Brain pericyte (primary cell): Measurements from ENCODE around the gene TMEM132E.

Experiments
- DNase-seq: peaks from one replicate; pipeline ENCODE4 v3.0.0-alpha.2; 2012; ENCODE audit warnings: low read depth, low spot score

Gene TMEM132E

DNA sequence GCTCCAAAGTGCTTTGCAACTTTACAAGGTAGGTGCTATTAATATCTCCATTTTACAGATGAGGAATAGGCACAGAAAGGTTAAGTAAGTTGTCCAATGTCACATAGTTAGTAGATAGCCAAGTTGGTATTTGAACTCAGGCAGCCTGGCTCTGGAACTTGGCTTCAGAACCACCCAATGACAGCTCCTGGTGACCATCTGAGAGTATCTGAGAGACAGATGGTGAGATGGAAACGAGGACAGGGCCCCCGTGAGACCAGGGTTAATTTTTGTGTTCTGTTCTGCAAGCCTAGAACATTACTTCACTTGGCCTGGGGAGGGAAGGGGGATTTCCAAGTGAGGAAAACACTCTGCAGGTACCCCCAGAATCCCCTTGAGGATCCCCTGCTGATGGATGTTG, 9.8 kb upstream of the TMEM132E start:
- DNase-seq = no peak

DNA sequence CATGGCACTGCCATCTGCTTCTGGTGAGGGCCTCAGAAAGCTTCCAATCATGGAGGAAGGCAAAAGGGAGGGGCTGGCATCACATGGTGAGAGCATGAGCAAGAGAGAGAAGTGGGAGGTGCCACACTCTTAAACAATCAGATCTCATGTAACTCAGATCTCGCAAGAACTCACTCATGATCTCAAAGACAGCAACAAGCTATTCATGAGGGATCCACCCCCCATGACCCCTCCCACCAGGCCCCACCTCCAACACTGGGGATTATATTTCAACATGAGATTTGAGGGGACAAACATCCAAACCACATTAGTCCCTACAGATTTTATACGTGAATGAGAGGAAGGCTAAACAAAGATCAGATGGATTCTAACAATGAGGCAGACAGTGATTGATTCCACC, 8.9 kb upstream of the TMEM132E start:
- DNase-seq = no peak

DNA sequence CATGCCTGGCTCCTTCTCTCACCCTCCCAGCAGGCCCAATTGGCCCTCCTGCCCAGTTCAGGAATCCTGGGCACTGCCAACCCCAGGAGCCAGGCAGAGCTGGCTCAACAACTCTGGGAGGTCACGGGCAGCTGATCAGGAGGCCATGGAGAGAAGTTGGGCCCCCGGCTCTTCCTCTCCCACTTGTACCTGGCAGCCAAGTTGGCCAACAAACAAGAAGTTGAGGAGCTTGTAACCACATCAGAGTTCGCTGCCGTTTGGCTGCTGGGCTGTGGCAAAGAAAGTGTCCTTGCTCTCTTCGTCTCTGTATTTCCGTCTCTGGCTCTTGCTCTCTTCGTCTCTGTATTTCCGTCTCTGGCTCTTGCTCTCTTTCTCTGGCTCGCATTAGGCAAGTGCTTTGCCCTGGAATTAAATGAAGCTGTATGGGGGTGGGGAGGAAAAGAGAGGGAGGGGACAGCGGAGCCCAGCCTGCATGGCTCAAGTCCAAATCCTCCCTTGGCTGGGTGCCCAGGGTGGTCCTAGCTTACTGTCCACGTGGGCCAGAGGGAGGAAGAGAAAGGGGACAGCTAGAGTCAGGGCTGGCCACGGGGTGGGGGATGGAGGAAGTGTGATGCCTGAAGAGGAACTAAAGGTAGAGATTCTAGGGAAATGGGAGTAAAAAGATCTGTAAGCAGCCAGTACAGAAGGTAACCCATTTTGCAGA, 7.8 kb upstream of the TMEM132E start:
- no peak for DNase-seq

DNA sequence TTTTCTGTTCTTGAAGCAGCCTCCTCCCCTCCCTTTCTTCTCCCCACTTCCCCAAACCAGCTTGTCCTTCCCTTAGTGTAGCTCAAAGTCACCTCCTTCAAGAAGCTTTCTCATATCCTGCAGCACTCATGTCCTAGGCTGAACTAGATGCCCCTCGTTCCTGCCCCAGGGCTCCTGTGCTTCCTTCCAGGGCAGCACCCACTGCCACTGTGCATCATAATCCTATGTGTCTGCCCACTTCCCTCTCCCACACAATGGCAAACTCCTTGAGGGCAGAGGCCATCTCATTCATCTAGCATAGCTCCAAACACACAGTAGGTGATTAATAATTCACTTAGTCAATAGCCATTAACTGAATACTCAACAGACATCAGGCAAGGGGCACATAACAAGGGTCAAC, 6.9 kb upstream of the TMEM132E start:
- no peak for DNase-seq

DNA sequence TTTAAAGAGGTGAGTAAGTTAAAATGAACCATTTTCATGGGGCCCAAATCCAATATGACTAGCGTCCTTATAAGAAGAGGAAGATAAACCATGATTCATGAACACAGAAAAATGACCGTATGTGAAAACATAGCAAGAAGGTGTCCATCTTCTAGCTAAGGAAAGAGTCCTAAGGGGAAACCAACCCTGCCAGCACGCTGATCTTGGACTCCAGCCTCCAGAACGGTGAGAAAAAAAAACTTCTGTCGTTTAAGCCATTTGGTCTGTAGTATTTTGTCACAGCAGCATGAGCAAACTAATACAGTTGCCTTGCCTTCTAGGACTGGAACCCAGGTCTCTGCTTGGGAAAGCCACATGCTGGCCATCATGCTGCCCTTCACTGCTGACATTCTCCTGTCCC, 4.2 kb upstream of the TMEM132E start:
- DNase-seq = no peak

DNA sequence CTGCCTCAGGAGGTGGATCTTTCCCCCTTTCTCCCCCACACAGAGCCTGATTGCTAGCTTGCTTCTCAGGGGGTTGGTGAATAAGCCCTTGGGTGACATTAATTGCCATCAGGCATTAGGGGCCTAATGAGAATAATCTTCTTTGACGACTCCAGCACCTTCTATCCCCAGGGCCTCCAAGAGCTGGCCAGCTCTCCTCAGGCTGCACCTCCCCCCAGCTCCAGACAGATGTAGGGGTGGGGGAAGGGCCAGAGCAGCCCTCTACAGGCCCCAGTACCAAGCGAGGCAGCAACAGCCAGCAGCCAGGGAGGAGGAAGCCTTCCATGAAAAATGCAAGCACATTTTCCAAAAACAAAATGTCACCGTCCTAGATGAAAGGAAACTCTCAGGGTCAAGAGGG, 1.4 kb upstream of the TMEM132E start:
- no peak for DNase-seq

DNA sequence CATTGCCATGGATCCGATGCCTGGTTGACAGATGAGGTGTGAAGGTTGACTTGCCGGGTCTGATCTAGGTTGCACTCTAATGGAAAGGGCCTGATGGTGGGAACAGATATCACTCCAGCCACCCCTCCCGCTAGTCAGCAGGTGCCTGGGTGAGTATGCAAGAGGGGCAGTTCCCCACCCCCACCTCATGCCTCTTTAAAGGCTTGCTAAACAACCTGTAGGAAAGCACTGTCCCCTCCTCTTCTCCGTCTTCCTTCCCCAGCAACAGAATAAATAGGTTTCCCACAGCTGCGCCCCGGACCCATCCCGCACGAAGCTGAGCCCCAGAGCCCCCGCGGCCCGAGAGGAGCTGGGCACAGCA, 746 bp upstream of the TMEM132E start:
- DNase-seq = no peak

DNA sequence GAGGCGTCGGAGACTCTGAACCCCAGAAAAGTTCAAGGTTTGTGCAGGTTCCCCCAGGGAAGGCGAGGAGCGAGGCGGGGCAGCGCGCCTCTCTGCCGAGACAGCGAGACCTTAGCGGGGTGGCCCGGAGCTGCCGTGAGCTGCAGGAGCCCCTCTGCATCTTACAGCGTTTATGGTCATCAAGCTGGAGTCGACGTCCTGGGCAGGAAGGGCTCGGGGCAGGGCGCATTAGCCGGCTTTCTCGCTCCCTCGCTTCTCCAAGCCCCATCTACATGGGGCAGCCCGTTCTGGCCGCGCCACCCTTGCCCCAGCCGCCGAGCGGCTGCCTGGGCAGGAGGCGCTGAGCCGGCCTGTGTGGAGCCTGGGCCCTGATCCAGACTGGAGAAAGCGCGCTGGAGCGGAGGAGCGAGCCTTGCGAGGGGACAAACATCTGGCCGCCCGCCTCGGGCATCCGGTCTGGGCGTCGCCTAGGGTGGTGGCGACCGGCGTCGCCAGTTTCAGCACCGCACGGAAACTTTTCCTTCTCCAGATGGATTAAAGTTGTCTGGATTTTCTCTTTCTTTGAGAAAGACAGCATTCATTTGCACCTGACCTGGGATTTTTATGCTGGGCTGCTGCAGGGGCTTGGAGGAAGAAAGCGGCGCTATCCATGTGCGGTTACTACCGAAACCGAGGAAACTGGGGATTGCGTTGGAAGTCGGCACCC, 750 bp downstream of the TMEM132E start:
- DNase-seq = no peak

DNA sequence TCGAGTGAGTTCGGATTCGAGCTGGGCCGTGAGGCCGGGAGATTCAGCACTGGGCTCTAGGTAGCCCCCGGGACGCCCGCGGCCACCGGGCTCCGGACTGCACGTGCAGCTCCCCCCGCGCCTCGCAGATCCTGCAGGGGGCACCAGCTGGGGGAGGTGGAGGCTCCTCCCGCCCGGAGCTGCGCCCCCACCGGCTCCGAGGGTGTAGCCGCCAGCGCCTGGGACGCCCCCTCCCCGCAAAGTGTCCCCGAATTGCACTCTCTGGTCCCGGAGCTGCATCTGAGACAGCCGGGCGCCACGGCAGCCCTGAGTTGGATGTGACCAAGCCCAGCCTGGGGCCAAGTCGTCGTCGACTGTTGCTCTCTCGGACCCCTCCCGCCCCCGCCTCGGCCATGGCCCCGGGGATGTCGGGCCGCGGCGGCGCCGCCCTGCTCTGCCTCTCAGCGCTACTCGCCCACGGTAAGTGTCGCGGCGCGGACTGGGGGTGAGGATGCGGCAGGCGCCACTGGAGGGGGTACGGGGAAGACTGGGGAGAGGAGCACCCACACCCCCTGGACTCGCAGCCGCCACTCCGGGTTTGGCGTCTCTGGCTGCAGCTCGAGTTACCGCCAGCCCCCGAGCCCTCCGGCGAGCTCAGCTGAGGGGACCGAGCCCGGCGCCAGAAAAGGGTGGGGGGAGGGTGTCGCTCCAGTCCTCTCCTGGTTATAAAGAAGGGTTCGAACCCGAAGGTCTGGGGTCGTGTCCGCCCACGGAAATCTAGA, 1.5 kb downstream of the TMEM132E start:
- DNase-seq = no peak

DNA sequence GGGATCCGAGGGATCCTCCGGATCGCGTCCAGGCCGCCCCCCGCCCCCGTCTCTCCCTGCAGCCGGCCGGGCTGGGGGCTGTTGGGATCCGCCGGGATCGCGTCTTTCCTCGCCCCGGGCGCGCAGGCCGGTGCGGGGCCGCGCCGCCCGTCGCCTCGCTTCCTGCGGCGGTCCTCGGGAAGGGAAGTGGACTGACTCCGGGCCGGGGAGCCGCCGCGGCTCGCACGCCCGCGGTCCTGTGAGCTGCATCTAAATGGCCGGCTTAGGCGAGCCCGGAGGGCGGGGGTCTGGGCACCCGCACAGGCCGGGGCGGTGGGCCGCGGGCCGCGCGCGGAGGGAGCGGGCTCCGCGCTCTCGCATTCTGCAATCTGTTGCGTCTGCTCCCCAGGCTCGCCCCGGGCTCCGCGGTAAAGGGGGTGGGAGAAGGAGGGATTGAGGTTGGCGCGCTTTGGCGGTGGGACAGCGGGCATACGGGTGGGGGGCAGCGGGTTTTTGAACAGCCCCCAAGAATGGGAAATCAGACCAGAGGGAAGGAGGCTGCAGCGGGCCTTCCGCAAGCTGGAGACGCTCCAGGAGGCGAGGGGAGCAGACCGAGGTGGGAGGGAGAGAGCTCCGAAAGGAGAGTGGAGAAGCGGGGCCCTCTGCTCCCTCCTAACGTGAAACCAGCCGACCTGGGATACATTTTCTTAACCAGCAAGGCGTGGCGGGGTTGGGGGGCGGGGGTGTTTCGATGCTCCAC, 2.2 kb downstream of the TMEM132E start:
- DNase-seq = no peak

DNA sequence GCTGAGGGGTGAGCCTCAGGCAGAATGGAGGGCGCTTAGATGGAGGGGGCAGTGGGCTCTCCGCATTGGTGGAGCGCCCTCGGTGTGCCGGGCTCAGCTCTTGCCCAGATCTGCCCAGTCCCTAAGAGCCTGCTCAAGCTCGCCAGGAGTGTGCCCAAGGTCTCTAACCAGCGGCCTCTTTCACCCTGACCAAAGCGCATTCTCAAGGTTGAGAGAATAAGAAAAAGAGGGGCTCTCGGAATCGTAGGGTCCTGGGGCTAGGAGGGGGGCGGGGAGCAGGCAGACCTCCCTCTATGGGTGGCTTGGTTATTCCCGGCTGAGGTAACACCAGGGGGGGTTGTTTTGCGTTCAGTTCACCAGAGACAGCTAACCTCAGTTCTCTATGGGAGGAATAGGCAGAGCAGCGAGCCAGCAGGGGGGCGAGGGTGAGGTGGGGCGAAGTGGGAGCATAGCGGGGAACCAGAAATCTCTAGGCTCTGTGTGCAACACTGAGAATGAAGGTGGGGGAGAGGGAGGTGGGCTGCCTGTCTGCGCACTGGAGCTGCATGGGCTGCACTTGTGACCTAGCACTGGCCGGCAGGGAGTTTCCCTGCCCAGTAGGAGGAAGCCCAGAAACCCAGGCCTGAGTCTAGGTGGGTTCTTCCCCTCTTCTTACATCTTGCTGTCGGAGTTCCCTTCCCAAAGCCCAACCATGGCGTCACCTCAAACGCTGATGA, 3.0 kb downstream of the TMEM132E start:
- DNase-seq = no peak

DNA sequence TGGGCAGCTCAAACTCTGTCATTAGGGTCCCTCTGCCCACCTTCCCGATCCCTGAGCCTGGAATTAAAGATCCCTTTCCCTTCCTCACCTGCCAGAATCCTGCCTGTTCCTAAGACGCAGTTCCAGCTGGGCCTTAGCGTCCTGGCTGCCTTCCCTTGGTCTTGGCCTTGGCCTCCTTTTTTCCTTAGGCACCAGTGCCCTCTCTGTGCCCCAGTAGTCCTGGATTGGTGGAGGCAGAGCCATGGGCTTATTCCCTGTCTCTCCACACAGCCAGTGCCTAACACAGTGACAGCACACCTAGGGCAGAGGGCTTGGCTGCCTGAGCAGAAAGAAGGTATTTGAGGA, 3.5 kb downstream of the TMEM132E start:
- DNase-seq = no peak

DNA sequence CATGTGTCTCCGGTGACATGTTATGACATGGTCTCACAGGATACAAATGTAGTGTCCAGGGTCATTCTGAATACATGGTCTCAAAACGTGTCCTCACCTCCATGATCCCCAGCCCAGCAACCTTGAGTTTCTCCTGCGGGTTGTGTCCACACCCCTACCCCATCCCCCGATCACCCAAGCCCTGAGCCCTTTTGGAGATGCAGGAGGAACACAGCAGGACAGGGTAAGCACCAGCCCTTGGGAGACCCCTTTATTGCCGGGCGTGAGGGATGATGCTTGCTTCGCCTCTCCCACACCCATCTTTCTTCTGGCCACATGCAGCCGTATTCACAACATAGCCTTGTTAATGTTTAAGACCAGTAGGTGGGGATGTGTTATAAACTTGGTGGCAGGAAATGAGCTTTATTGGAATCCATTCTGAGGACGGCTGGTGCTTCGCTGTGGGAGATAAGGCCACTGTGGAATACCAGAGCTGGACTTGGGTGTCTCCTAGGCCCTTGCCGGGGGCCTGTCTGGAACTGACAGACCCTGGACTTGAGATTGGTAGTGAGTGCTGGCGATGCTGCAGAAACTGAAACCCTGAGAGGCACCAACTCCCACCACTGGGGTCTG, 5.5 kb downstream of the TMEM132E start:
- DNase-seq = no peak

DNA sequence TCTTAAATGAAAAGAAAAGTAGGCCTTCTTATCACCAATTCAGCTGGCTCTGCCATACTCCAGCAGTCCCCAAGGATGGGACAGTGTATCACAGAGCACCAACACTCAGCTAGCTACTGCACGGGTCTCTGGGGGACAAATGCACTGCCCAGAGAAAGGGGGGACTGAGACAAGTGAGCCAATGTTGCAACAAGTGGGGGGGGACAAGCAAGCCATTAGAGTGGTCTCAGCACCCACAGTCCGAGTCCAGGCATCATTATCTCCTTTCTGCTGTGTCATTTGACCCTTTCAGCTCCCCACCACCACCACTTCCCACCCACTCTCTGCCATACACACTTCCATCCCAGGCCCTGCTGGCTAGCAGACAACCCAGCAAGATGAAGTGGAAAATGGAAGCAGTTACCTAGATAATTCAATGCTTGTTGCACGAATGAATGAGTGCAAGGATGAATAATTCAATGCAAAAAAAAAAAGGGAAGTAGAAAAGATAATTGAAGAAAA, 7.0 kb downstream of the TMEM132E start:
- no peak for DNase-seq

DNA sequence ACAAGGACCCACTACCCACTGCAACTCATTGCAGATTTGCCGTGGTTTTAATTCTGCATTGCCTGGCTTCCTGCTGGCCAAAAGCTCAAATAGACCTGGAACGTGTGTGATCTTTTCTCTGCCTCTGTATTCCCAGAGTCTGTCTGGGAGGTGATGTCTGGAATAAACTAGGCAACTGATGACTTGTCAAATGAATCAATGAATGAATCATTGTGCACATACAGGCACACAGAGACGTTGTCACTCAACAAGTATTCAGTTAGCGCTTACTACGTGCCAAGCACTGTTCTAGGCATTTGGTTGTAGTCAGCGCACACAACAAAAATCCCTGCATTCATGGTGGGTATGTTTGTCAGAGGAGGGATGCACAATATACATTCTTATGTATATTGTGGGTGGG, 8.9 kb downstream of the TMEM132E start:
- no peak for DNase-seq

DNA sequence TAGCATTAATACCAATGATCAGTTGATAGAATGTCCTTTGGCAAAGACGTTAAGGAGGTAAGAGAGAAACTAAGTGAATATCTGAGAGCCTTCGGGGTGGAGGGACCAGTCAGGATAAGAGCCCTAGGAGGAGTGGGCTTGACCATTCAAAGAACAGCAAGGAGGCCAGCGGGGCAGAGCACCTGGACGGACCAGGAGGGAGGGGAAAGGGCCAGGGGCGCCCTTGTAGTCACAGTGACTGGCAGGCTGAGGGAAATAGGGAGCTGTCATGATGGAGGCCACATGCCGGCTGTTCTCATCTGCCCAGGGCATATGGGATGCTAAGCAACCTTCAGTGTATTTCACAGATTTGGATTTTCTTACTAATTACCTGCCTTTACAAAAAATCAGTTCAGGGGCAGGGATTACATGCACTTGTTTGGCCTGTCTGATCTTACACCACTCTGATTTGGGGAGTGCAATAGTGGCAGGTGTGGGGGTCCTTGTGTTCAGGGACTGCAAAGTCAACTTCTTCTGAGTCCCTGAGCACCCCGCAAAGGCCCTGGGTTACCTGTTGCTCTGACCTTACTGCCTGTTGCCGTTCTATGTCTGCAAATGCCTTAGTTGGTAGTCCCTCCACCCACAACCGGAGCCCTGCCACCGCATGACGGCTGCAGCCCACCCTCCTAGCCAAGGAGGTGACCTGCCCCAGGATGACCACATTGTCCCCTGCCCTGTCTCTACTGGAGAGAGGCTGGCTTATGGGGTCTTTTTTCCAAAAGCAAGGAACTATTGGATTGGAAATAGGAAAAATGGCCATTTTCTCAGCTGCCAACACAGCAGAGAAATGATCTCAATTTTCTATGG, 10.0 kb downstream of the TMEM132E start:
- no peak for DNase-seq

DNA sequence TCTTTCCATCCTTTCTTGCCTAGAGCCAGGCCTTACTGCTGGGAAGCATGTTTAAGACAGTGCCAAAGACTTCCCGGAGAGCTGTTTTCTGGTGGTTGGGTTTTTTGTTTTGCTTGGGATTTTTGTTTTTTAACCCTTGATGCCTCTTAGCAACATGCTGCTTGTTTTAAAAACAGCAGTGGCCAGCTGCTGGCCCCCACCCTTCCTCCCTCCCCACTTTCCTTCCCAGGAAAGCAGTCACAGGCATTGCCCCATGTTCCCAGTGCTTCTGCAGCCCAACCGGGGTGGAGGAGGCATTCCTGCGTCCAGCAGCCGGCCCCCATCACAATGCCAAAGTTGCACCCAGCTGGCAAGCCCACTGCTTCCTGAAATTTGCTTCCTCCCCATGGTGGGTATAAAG, 12.6 kb downstream of the TMEM132E start:
- no peak for DNase-seq

DNA sequence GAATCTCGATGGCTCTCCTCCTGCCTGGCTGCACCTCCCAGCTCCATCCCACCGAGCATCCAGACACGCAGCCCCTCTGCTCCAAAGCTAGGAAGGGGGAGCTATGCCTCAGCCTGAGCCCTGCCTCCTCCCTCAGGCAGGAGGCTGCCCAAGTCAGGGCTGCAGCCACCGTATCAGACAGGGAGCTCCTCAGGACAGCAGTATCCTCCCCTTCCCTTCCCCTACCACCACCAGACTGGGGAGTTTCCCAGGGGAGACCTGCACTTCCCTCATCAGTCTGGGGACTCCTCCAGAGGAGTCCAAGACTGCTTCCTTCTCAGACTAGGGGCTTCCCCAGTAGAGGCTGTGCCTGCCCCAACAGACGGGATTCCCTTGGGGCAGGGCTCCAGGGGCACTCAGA, 17.5 kb downstream of the TMEM132E start:
- no peak for DNase-seq

DNA sequence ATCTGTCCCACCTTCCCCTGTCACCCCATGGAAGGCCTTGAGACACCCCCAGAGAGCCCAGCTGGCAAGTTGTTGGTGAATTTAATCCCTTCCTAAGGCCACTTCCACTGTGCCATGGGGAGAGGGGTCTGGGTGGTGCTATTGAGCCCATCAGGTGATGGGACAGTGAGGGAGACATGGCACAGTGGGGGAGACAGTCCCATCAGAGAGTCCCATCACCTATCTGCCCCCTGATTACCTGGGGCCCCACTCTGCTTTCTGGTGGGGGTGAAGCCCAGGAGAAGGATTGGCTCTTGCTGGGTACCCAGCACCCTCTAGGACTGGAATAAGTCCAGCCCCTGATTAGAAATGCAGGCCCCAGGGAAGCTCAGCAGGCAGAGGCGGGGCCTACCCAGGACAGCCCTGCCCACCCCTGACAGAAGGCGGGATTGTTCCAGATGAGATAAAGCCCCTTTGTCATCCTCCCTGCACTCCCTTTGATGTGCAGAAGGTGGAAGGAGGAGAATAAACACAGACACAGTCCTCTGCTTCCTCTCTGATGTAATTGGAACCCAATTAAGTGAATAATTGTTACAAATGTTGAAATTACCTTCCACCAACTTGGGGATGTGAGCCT, 18.9 kb downstream of the TMEM132E start:
- DNase-seq = no peak

DNA sequence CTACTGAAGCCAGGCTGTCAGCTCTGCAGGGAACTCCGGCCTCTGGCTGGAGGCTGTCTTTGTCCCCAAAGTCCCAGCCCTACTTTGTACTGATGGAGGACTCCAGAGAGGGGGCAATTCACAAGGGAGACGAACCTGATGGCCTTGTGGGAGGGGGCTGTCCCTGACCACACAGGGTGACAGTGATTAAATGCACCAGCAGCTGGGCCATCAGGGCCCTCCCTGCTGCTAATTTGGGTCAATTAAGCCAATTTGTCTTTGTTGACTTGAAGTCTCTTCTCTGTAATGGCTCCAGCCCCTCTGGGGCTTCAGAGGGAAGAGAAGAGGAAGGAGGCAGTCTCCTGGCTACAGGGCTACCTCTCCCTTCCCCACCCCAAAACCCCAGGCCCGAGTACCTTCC, 22.0 kb downstream of the TMEM132E start:
- DNase-seq = no peak
